Amygdala (tissue), 56 donors: ENCODE data around the gene WDR64.
"Not testable (repeated sequence)": the region's sequence is repeated elsewhere in the genome, so short reads cannot be mapped to it uniquely, and the experiment has no call there.

Source experiments
- DNase-seq, 56 donors: peaks; one replicate each; lab custom pipeline; 2025; lab: John Stamatoyannopoulos, UW

WDR64 gene

DNA sequence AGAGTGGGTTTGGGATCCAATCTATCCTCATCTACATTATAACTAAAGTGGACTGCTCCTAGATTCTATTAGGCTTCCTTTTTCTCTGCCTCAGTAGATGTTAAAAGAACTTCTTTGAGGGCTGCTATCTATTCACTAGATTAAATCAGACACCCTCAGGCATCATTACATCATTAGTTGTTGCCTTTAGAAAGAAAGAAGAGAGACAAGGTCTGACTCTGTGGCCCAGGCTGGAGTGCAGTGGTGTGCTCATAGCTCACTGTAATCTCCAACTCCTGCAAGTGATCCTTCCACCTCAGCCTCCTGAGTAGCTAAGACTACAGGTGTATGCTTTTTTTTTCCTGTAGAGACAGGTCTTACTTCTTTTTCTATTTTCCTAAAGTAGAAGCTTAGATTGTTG is 124.8 kb downstream of the WDR64 start:
- no peak for DNase-seq

DNA sequence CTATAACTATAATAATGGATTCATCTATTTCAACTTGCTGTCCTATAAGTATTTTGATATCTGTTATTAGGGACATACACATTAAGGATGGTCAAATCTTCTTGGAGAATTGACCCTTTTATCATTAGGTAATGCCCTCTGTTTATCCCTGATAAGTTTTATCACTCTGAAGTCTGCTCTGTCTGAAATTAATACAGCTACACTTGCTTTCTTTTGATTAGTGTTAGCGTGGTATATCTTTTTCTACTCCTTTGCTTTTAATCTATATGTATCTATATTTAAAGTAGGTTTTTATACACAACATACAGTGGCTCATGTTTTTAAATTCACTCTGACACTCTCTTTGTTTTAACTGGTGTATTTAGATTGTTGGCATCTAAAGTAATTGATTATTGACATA is 126.0 kb downstream of the WDR64 start:
- no peak for DNase-seq

DNA sequence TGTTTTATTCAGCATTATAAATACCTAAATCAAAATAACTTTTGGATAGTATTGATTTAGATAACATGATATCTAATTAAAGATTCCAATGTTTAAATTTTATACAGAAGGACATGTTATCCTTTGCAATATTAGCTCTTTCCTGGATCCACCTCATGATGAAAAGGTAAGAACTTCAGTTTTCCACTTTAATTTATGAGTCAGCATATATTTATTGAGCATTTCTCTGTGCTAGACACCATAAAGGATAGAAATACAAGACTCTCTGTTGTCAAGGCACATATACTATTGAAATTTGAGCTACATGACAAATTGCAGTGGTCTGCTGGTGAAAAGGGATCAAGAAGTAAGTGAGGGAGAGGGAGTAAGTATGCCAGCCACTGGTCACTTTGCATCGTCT is 127.8 kb downstream of the WDR64 start:
- no peak for DNase-seq

DNA sequence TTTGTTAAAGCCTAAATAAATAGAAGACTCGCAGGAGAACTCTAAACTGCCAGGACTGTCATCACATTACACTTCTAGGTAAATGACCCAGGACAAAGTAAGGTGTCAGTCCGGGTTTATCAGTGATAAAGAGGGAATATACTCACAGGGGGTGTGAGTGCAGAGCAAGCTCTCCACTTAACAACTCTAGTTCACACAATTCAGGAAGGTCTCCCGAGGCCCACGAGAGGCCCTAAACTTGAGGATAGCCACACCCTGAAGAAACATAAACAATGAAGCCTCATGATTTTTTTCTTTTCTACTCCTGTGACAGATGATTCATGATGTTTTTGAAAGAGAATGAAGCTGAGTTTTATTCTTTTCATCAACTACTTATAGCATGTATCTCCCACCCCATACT is 130.3 kb downstream of the WDR64 start:
- no peak for DNase-seq

DNA sequence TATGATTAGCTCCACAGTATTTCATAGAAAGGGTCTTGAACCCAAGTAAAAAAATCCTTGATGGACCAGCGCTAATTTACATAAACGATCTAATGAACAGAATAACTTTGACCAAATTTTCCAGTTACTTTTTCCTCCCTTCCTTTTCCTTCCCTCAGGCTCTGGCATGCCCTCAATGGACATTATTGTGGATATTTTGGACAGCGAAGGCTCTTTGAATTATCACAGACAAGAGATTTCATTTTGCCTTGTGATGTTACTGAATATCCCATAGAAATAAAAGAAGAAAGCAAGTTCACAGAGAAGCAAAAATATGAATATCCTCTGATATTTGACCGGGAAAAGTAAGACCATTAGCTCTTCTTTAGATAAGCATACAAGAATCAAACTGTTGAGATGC is 135.6 kb downstream of the WDR64 start:
- no peak for DNase-seq

DNA sequence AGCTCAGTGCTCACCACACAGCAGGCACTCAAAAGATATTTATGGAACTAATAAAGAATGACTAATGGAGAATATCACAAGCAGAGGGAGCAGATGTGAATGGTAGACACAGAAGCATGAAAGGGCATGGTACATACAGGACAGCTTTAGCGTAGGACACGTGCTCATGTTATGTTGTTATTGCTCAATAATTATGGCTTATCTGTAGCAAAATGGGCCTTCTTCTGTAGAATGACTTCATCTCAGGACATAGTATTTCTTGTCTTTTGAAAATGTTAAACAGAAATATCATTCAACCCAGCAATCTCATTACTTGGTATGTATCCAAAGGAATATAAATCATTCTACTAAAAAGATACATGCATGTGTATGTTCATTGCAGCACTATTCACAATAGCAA is 137.0 kb downstream of the WDR64 start:
- DNase-seq = no peak

DNA sequence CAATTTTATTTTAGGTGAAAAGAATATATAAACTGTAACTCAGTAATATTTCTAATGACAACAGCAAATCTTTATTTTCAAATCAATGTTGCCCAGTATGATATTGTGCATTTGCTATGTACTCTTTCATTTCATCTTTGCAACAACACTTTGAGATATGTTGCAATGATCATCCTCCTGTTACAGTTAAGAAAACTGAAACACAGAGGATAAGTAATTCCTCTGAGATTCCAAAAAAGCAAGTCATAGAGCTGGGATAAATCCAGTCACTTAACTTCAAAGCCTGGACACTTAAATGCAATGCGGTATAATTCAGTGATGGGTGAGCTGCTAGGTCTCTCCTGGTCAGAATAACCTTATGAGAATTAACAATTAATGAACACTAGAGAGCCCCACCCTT is 147.3 kb downstream of the WDR64 start:
- no peak for DNase-seq

DNA sequence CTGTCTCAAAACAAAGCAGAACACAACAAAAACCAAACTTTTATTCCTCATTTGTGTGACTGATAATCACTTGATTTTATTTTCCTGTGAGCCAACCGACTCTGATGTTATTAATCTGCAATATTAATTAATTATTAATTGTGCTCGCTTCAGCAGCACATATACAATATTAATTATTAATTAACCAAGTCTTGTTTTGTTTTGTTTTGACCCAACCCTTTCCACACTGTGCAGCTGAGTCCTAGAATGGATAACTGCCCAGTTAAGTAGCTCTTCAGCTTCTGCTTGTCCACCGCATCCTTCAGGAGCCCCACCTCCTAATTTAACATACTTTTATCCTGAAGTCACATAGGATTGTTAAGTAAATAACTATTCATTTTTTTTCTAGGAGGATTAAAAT is 148.6 kb downstream of the WDR64 start:
- no peak for DNase-seq

DNA sequence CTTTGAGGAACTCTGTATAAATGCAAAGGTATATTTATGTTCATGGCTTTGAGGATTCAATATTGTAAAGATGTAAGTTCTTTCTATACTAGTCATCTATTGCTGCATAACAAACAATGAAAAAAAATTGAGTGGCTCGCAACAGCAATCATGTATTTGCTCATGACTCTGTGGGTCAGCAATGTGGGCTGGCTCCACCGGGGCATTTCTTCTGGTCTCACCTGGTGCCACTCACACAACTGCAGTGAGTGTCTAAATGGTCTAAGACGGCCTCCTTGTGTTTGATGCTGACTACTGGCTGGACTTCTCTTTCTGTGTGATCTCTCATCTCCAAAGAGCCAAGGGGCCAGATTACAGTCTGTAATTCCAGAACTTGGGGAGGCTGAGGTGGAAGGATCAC is 150.8 kb downstream of the WDR64 start:
- DNase-seq = no peak

DNA sequence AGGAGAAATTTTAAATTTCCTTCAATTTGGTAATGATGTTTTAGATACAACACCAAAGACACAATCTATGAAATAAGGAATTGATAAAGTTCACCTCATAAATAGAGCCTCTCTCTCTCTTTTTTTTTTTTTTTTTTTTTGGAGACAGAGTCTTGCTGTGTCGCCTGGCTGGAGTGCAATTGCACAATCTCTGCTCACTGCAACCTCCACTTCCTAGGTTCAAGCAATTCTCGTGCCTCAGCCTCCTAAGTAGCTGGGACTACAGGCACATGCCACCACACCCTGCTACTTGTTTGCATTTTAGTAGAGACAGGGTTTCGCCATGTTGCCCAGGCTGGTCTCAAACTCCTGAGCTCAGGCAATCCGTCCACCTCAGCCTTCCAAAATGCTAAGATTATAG is 152.6 kb downstream of the WDR64 start:
- not testable (repeated sequence) for DNase-seq

DNA sequence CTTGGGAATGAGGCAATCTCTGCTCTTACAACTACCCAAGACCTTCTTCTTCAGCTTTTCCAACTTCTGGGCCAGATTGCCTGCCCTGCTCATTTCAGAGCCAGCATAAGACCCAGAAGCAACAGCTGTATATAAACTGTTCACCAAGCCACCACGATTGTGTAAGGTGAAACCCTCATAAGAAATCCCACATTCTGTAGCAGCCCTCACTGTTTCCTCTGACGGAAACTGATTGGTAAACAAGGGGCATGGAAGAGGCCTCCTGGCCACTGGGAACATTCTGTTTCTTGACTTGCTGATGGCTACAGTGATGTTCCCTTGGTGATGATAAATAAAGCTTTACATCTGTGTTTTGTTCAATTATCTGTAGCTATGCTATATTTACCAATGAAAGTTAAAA is 156.2 kb downstream of the WDR64 start:
- DNase-seq = no peak

DNA sequence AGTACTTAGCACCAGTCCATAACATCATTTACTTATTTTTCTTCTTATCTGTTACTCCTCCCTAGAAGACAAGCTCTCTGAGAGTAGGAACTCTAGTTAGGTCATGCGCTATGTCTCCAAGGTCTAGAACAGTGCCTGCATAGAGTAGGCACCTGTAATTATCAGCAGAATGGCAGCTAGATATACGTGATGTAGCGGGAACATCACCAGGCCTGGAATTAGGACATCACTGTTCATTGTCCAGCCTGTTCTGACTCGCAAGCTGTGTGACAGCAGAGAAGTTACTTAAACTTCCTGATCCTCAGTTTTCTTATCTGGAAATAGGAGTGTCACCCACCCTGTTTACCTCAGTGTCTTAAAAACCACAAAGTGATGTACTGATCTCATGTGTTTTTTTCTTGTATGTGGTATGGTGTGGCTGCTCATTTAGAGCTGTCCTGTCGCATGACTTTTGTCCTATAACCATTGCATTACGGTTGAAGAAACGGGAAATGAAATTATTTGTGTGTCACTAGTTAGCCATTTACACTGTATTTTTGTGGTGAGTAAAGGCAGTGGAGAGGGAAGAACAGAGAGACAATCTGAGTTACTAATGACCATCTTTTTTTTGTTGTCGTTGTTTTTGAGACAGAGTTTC is 158.8 kb downstream of the WDR64 start:
- no peak for DNase-seq

DNA sequence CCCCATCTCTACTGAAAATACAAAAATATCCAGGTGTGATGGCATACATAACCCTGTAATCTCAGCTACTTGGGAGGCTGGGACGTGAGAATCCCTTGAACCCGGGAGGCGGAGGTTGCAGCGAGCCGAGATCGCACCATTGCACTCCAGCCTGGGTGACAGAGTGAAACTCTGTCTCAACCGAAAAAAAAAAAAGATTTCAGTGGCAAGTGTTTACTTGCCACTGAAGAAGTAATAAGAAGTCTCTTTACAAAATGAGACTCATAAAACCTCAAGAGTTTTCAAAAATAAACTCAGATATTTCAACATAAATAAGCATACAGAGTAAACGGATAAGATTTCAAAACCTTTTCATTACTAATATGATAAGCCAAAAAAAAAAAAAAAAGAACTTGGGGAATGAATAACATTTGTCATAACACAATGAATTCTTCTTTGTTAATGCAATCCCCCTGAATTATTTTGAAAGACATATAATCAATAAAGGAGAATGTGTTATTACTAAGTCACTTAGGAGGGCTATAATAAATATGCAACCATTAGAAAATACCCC is 161.8 kb downstream of the WDR64 start:
- DNase-seq = no peak

DNA sequence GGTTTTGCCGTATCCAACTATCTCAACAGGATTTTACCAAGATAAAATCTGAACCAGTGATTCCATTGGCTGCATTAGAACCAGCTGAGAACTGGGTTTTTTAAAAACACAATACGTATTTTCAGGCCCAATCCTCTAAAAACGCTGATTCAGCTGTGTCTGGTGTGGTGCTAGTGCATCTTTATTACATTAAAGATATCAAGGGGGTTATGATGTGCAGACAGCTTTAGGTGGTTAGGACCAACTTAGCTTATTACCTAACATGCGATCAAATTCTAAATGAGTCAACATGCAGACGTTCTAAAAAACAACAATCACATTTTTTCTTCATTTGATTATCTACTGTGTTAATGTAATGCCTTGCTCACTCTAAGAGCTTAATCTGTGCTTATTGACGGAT is 163.9 kb downstream of the WDR64 start:
- no peak for DNase-seq

DNA sequence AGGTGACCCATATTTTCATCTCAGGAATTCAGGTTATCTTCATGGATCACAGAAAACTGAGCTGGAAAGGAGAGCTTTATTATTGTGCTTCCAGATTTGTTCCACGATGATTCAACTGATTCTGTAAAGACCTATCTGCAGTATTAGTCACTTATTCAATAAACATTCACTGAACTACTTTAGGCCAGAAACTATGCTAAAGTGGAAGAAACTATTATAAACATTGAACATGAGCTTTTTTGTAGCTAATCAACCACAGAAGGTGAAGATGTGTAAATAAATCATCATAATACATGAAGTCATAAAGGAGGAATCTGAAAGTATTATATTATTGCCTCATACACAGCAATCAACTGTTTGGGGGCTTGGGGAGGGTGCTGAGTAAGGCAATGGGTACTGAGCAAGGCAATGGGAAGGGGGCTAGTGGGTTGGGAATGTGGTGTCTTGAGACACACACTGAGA is 165.3 kb downstream of the WDR64 start:
- DNase-seq = no peak

DNA sequence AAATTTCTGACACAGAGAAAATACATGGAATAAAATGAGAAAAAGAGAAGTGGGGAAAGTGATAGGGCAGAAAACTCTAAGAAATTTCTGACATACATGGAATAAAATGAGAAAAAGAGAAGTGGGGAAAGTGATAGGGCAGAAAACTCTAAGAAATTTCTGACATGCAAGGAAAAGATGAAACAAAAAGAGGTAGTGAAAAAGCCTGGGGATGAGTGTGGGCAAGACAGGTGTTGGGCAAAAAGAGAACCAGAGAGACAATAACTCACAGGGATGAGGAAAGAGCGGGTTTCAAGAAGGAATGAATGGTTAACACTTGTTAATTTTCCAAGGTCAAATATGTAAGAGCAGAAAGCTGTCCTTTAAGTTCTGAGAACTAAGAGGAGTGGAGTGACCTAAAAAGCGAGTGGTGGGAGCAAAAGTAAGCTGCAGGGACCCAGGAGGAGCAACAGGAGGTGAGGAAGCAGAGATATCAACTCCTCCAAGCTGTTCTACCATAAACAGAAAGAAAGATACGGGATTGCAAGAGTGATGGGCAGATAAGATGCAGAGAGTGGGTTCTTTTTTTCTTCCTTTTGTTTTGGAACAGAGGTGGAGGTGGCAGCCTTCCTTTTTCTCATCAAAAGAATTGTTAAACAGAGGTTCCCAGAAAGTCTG is 166.0 kb downstream of the WDR64 start:
- no peak for DNase-seq

DNA sequence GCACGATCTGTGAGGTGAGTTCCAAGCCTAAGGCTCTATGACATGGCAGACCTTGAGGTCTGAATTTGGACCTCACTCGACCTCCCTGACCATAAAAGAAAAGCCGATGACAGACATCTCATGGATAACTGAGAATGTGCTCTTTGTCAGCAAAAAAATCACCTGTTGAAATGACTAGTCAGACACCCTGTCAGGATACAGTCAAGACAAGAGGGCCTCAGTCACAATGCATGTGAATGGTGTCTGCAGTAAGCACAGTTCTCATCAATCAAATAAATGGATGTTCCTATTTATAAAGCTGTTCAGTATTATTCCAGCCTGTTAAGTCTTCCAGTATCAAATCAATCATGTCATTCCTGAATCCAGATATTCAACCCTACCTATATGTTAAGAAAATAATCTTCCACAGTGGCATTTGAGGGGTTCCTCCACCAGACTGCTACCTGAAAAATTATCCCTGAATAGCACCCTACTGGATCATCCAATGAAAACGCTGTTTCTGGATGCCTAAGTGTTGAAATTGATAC is 167.3 kb downstream of the WDR64 start:
- DNase-seq = no peak

DNA sequence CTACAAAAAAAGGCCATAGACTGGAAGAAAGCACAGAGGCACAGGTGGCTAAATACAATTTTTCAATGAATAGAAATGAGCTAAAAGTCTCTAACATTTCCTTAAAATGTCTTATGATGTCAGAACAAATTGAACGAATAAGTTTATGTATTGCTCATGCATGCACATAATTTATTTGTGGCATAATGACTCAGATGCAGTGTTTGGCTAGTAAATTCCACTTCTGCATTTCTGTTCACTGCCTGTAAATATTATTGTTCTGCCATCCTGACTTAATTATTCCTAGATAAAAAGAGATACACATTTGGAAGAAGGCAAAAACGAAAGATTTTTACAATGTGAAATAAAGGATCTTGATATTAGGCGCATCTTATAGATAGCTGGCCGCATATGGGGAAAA is 169.3 kb downstream of the WDR64 start:
- DNase-seq = no peak

DNA sequence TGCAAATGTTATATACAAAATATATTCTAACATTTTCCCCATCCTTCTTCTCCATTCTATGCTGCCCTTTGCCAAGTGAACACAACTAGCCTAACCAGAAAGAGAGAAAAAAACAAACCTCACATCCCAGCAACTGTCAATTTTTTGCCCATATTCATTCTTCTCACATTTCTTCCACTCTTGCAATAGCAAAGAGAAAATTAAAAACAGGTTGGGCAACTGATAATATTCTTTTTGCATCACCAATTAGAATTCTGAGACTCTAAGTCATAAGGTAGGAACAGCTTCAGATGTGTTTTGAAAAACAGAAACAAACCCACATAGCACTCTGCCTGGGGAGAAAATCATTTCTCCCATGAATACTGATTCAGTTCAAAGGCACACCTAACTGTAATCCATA is 170.8 kb downstream of the WDR64 start:
- DNase-seq = no peak

DNA sequence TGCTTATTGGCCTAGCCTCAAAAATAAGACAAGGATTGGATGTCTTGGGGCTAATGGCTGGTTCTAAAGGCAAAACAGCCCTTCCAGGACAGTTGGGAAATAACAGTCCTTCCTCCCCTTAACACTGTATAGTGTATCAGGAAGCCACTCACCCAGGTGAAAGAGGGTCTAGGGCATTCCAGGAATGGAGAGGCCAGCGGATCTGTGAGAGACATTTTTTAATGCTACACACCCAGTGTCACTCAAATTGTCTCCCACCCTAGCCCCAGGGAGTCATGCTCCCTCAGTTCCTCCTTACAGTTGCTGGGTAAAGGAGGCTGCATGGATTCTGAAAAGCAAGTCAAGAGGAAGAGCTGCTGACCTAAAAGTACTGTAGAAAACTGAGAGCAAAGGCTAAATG is 171.8 kb downstream of the WDR64 start:
- DNase-seq = no peak

DNA sequence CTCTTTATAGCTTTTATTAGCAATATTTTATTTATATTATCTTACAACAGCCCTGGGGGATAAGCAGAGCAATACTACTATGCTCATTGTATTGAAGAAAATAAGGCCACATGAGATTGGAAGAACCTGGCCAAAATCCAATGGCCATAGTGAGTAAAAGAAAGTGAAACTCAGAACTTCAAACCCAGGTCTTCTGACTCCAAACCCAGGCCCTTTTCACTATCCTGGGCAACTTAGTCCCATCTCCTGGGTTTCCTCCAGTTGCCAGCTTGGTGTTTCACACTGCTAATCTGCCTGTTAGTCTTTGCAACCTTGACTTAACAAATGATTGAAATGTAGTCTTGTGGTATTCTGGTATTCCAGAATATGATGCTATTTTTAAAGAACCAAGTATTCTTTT is 173.5 kb downstream of the WDR64 start:
- no peak for DNase-seq

DNA sequence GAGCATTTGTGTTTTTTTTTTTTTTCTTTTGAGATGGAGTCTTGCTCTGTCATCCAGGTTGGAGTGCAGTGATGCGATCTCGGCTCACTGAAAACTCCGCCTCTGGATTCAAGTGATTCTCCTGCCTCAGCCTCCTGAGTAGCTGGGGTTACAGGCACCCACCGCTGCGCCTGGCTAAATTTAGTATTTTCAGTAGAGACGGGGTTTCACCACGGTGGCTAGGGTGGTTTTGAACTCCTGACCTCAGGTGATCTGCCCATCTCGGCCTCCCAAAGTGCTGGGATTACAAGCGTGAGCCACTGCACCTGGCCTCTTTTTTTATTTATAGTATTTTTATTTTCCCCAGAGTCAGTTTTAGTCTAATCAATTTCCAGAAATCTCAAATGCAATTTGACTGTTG is 174.5 kb downstream of the WDR64 start:
- not testable (repeated sequence) for DNase-seq
